HG02970 (cell line): ENCODE data around the gene OGN.

Experiments used
- ATAC-seq: cut with Tn5 transposase; IDR thresholded peaks from one replicate; pipeline ENCODE4 v1.9.1; 2021; ENCODE audit warnings: mild to moderate bottlenecking, moderate library complexity, moderate number of reproducible peaks; ENCODE audit not compliant: unreplicated experiment, low FRiP score

The OGN gene

DNA sequence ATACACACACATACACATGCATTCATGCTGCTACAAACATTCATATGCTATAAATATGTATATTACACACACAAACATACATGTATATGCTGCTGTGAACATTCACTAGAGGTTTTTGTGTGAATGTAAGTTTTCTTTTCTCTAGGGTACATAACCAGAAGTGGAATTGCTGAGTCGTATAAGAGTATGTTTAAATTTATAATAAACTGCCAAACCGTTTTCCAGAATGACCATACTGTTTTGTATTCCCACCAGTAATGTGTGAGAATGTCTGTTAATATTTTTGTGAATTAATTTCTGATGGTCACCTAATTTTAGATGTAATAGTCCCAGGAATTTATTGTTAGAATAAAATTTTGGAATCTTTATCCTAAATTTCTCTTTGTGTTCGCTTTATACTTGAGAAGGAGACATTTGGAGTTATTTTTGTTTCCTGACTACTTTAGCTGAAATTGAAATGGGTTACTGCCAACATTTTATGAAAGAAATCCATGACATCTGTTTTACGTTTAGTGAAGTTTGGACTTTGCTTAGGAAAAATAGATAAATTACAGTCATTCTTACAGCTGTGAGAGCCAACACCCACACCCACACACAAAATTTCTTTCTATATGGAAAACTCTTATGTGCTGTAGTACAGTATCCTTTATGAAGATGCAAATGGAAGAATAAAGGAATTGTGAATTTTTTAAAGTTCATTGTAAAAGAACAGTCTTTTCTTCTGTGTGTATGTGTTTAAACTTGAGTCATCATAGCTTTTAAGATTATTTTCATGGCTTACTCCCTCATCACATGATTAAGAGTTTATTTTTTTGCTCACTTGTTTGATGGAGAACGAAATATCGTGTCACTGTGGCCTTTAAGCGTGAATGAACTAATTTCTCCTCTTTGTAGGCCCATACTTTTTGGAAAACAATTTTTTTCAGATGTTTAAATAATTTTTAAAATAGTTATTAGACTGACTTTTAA lies 54.3 kb downstream of the OGN start:
- no peak for ATAC-seq

GRCh38 chr9:92345582-92345981 lies 58.8 kb downstream of the OGN start:
- no peak for ATAC-seq

DNA sequence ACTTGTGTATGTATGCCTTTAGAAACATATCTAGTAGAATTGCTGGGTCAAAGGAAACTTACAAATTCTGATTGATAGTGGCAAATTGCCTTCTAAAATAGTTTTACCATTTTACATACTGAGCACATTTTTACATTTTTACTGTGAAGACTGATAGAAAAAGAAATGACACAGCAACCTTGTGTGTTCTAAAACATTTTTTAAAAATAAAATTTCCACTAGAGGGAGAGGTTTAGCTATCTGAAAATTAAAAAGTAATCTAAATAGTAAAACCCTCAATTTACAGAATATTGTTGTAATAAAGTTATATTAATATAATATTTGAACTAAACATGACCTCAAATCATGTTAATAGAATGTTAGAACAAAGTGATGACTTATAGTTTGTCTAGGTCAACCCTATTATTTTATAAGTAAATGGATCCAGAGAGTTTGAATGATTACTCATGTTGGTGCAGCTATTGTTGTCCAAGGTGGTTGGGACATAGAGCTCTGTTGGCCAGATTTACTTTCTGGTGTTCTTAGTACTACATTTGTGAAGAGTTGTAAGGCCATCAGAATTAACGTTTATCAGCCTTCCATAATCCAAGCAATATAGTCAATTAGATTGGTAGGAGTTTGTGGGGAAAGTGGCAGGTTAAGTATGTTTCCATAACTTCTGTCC lies 61.4 kb downstream of the OGN start:
- no peak for ATAC-seq

- ATAC-seq: no peak
These were observed 62.8 kb downstream of the OGN start for GRCh38 chr9:92341578-92341977.

- no peak for ATAC-seq
These were observed 71.1 kb downstream of the OGN start for GRCh38 chr9:92333282-92333634.
